AG08395 (cell line): ENCODE results near the gene CCR5.
"Not testable (repeated sequence)": the region's sequence is repeated elsewhere in the genome, so short reads cannot be mapped to it uniquely, and the experiment has no call there.

Experiments used
- DNase-seq: peaks from one replicate; pipeline ENCODE4 v3.0.0; 2012; ENCODE audit warnings: mixed read lengths, low spot score

The CCR5 gene

GRCh38 chr3:46386205-46386604 lies 15.5 kb downstream of the CCR5 start:
- peak; percentile 49 for DNase-seq

- DNase-seq, result not testable (repeated sequence)
Observed at GRCh38 chr3:46388847-46389246, 18.1 kb downstream of the CCR5 start.

- DNase-seq, result no peak
Observed at GRCh38 chr3:46389306-46389705, 18.6 kb downstream of the CCR5 start.

GRCh38 chr3:46391526-46391925 lies 20.8 kb downstream of the CCR5 start:
- DNase-seq, result not testable (repeated sequence)

GRCh38 chr3:46393011-46393410 lies 22.3 kb downstream of the CCR5 start:
- DNase-seq, result no peak

- no peak for DNase-seq
Observed at GRCh38 chr3:46393554-46394434, 23.0 kb downstream of the CCR5 start.

GRCh38 chr3:46395210-46395661 lies 24.5 kb downstream of the CCR5 start:
- no peak for DNase-seq

GRCh38 chr3:46395766-46396530 lies 25.2 kb downstream of the CCR5 start:
- DNase-seq, result no peak

- no peak for DNase-seq
Observed at GRCh38 chr3:46397111-46397510, 26.4 kb downstream of the CCR5 start.

GRCh38 chr3:46398186-46398955 lies 27.6 kb downstream of the CCR5 start:
- no peak for DNase-seq

- DNase-seq, result no peak
Observed at GRCh38 chr3:46399098-46399497, 28.4 kb downstream of the CCR5 start.

- no peak for DNase-seq
Observed at GRCh38 chr3:46399557-46399956, 28.8 kb downstream of the CCR5 start.

GRCh38 chr3:46400000-46400734 lies 29.4 kb downstream of the CCR5 start:
- peak; percentile 40 for DNase-seq

- DNase-seq, result no peak
Observed at GRCh38 chr3:46400846-46401245, 30.1 kb downstream of the CCR5 start.

- DNase-seq, result no peak
Observed at GRCh38 chr3:46401579-46401978, 30.8 kb downstream of the CCR5 start.

GRCh38 chr3:46402902-46403301 lies 32.2 kb downstream of the CCR5 start:
- not testable (repeated sequence) for DNase-seq

- no peak for DNase-seq
Observed at GRCh38 chr3:46405301-46406019, 34.7 kb downstream of the CCR5 start.

- DNase-seq, result no peak
Observed at GRCh38 chr3:46406443-46406787, 35.7 kb downstream of the CCR5 start.

- peak; percentile 75 for DNase-seq
Observed at GRCh38 chr3:46406788-46407611, 36.3 kb downstream of the CCR5 start, which contains the start of the genes CCR5AS and CCRL2. TSS of gene CCR5AS (minus strand) at chr3:46407066. TSS of gene CCRL2 (plus strand) at chr3:46407259. CDS start at chr3:46408080, 821 bp downstream.

GRCh38 chr3:46407970-46408369 lies 37.2 kb downstream of the CCR5 start:
- no peak for DNase-seq
